Endodermal cell (in vitro differentiated cells): ENCODE results near the gene NFIA. TPM values are rescaled to one million over a fixed set of nuclear protein-coding genes. Genes with fewer than 3 reads are reported as not detected.

Experiments used
- DNase-seq: peaks from one replicate; pipeline ENCODE4 v3.0.0-alpha.2; 2017
- H3K27ac ChIP-seq: 2 replicates; pipeline ENCODE4 v1.5.1; 2013; ENCODE audit warnings: mild to moderate bottlenecking, low read depth, low read length, moderate library complexity
- H3K27me3 ChIP-seq: 2 replicates; pipeline ENCODE4 v1.6.1; 2013; ENCODE audit warnings: mild to moderate bottlenecking, low read length, moderate library complexity; ENCODE audit not compliant: insufficient read depth, control insufficient read depth, poor library complexity, severe bottlenecking
- H3K36me3 ChIP-seq: 2 replicates; pipeline ENCODE4 v1.7.0; 2013; ENCODE audit warnings: mild to moderate bottlenecking, low read length, moderate library complexity; ENCODE audit not compliant: control insufficient read depth, insufficient read depth
- H3K4me1 ChIP-seq: one replicate; pipeline ENCODE4 v1.7.0; 2013; ENCODE audit warnings: low read length; ENCODE audit not compliant: control insufficient read depth, insufficient read depth
- H3K4me3 ChIP-seq: 2 replicates; pipeline ENCODE4 v1.5.1; 2013; ENCODE audit warnings: mild to moderate bottlenecking, low read length, moderate library complexity
- H3K9ac ChIP-seq: 2 replicates; pipeline ENCODE4 v1.6.1; 2013; ENCODE audit warnings: mild to moderate bottlenecking, low read length, moderate library complexity; ENCODE audit not compliant: poor library complexity, severe bottlenecking; ENCODE audit errors: extremely low read depth
- H3K9me3 ChIP-seq: 2 replicates; pipeline ENCODE4 v1.6.1; 2013; ENCODE audit warnings: mild to moderate bottlenecking, low read length, moderate library complexity; ENCODE audit not compliant: control insufficient read depth
- H3K27ac Mint-ChIP-seq: 2 replicates; pipeline ENCODE4 v1.8.0; 2020; ENCODE audit warnings: mixed read lengths
- H3K27me3 Mint-ChIP-seq: 2 replicates; pipeline ENCODE4 v1.8.0; 2021; ENCODE audit warnings: mild to moderate bottlenecking, mixed read lengths; ENCODE audit not compliant: insufficient read depth
- H3K36me3 Mint-ChIP-seq: 2 replicates; pipeline ENCODE4 v1.8.0; 2020; ENCODE audit warnings: low read depth, mixed read lengths
- H3K4me1 Mint-ChIP-seq: 2 replicates; pipeline ENCODE4 v1.8.0; 2020; ENCODE audit warnings: mixed read lengths
- H3K4me3 Mint-ChIP-seq: 2 replicates; pipeline ENCODE4 v1.8.0; 2020; ENCODE audit warnings: mild to moderate bottlenecking, moderate library complexity, mixed read lengths
- H3K9me3 Mint-ChIP-seq: 2 replicates; pipeline ENCODE4 v1.8.0; 2020; ENCODE audit warnings: mild to moderate bottlenecking, mixed read lengths
- CTCF ChIP-seq: fragments of 200-600 bp; sonication (generic); conservative IDR thresholded peaks from 2 replicates; pipeline ENCODE4 v1.5.0; 2021; ENCODE audit warnings: antibody characterized with exemption, mild to moderate bottlenecking
- WGBS, 2 experiments: methylation state at CpG; one replicate each; pipeline versions ENCODE4 v1.1.5 to v1.1.7; 2013; ENCODE audit warnings: missing lambda C conversion rate in 2 of 2, mixed read lengths in 1 of 2; ENCODE audit not compliant: insufficient coverage in 1 of 2, insufficient read length in 1 of 2; 5-methylcytosine and 5-hydroxymethylcytosine counted together
- total RNA-seq, 2 donors: library from RNA; stranded (reverse); fragmentation: NEBNext Ultra II Directional in 1 of 2; extraction: Animal tissue kit (Norgen Biotek cat#: 25700) in 1 of 2; gene quantifications; 2 replicates in 1 of 2; 3 replicates in 1 of 2; pipeline ENCODE4 v1.2.1, GENCODE V29; 2021

The NFIA gene
- total RNA-seq, 2 donors from 2014 or later: 2.3 to 3.8 TPM

- WGBS, 2 experiments: 94% methylated on average over 2 of the region's 2 CpGs; no CpG with 5 or more reads in 1 of the 2 experiments
- Mint-ChIP-seq H3K27me3 (peaks cover 5% of the 10 kb centered on the region), H3K4me1 (peaks cover 16% of the 10 kb centered on the region), H3K27ac (no peak overlapping the region), H3K4me3 (no peak overlapping the region), H3K9me3 (no peaks in the 10 kb centered on the region), H3K36me3 (no peaks in the 10 kb centered on the region)
- H3K27me3 ChIP-seq: peaks cover 6% of the 10 kb centered on the region
- no peak overlapping the region for H3K27ac ChIP-seq
- DNase-seq: no peak
- no peak overlapping the region for H3K9ac ChIP-seq
- H3K36me3 ChIP-seq: no peaks in the 10 kb centered on the region
- no peaks in the 10 kb centered on the region for H3K9me3 ChIP-seq
- TF ChIP-seq CTCF: no peak
- H3K4me3 ChIP-seq: no peak overlapping the region
- no peaks in the 10 kb centered on the region for H3K4me1 ChIP-seq
Measured at GRCh38 chr1:61442544-61442943, 360.2 kb downstream of the NFIA start.

- Mint-ChIP-seq H3K4me1 (peaks cover 14% of the 10 kb centered on the region), H3K9me3 (no peaks in the 10 kb centered on the region), H3K4me3 (no peak overlapping the region), H3K27me3 (no peaks in the 10 kb centered on the region), H3K27ac (no peak overlapping the region), H3K36me3 (no peaks in the 10 kb centered on the region)
- no peak for TF ChIP-seq CTCF
- H3K4me1 ChIP-seq: no peaks in the 10 kb centered on the region
- H3K36me3 ChIP-seq: no peaks in the 10 kb centered on the region
- WGBS, 2 experiments: 57 to 76% methylated on average over 3 to 5 of the region's 5 CpGs
- H3K4me3 ChIP-seq: no peak overlapping the region
- H3K9me3 ChIP-seq: no peaks in the 10 kb centered on the region
- H3K27ac ChIP-seq: peak overlapping the region; percentile 78
- no peak for DNase-seq
- no peaks in the 10 kb centered on the region for H3K27me3 ChIP-seq
- H3K9ac ChIP-seq: no peak overlapping the region
Measured at GRCh38 chr1:61444288-61444687, 361.9 kb downstream of the NFIA start.

- no peaks in the 10 kb centered on the region for H3K9me3 ChIP-seq
- Mint-ChIP-seq H3K9me3 (no peaks in the 10 kb centered on the region), H3K27me3 (no peaks in the 10 kb centered on the region), H3K4me1 (peaks cover 14% of the 10 kb centered on the region), H3K27ac (no peak overlapping the region), H3K36me3 (no peaks in the 10 kb centered on the region), H3K4me3 (no peak overlapping the region)
- no peaks in the 10 kb centered on the region for H3K36me3 ChIP-seq
- no peak for TF ChIP-seq CTCF
- no peaks in the 10 kb centered on the region for H3K4me1 ChIP-seq
- no peaks in the 10 kb centered on the region for H3K27me3 ChIP-seq
- H3K4me3 ChIP-seq: no peak overlapping the region
- H3K27ac ChIP-seq: no peak overlapping the region
- WGBS, 2 experiments: 82 to 96% methylated on average over 2 to 5 of the region's 8 CpGs
- H3K9ac ChIP-seq: no peak overlapping the region
- no peak for DNase-seq
Measured at GRCh38 chr1:61445269-61445825, 363.0 kb downstream of the NFIA start.
